Prostate gland (tissue), 2 donors: Measurements from ENCODE around the gene RTN4R.
"Not testable (repeated sequence)": the region's sequence is repeated elsewhere in the genome, so short reads cannot be mapped to it uniquely, and the experiment has no call there.

Experiments
- POLR2A ChIP-seq: fragments of 450-650 bp; IDR thresholded peaks from one replicate; pipeline ENCODE4 v1.6.1; 2016; ENCODE audit warnings: antibody characterized with exemption, mild to moderate bottlenecking
- POLR2AphosphoS5 ChIP-seq: sonication (generic); formaldehyde crosslinking; IDR thresholded peaks from one replicate; pipeline ENCODE4 v1.6.1; 2017; ENCODE audit warnings: antibody characterized with exemption
- TF ChIP-seq, protein P1 (sequence below), 4 experiments: fragments of 200-600 bp in 2 of 4; fragments of 450-650 bp in 2 of 4; sonication (generic) in 2 of 4; IDR thresholded peaks; 1 replicate in 3 of 4; 2 replicates in 1 of 4; pipeline ENCODE4 v1.5.1; 2016 to 2019; ENCODE audit warnings: antibody characterized with exemption in 4 of 4, mild to moderate bottlenecking in 2 of 4, moderate library complexity in 2 of 4

DNA sequence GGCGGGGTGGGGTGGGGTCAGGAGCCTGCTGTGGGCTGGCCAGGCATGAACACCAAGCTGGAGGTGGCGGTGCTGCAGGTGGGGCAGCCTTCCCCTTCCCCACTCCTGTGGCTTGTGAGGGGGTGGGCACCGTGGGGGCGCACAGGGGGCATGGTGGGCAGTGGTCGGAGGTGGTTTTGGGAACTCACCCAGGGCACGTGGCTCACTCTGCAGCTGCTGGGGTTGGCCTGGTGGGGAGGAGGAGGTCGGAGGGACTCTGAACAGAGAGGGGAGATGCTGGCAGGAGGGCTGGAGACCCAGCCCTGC is 35.1 kb upstream of the RTN4R start:
- TF ChIP-seq, protein P1, sequence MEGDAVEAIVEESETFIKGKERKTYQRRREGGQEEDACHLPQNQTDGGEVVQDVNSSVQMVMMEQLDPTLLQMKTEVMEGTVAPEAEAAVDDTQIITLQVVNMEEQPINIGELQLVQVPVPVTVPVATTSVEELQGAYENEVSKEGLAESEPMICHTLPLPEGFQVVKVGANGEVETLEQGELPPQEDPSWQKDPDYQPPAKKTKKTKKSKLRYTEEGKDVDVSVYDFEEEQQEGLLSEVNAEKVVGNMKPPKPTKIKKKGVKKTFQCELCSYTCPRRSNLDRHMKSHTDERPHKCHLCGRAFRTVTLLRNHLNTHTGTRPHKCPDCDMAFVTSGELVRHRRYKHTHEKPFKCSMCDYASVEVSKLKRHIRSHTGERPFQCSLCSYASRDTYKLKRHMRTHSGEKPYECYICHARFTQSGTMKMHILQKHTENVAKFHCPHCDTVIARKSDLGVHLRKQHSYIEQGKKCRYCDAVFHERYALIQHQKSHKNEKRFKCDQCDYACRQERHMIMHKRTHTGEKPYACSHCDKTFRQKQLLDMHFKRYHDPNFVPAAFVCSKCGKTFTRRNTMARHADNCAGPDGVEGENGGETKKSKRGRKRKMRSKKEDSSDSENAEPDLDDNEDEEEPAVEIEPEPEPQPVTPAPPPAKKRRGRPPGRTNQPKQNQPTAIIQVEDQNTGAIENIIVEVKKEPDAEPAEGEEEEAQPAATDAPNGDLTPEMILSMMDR (IDR thresholded peaks at IDR 0.05), result not testable (repeated sequence)
- not testable (repeated sequence) for TF ChIP-seq POLR2A, POLR2AphosphoS5
